HG03196 (cell line): ENCODE results near the gene ADO.
A peak's percentile ranks its signal among the peaks of the same experiment; 100 is the strongest.

Experiments
- ATAC-seq: cut with Tn5 transposase; IDR thresholded peaks from one replicate; pipeline ENCODE4 v1.9.1; 2021; ENCODE audit not compliant: unreplicated experiment

Gene ADO

DNA sequence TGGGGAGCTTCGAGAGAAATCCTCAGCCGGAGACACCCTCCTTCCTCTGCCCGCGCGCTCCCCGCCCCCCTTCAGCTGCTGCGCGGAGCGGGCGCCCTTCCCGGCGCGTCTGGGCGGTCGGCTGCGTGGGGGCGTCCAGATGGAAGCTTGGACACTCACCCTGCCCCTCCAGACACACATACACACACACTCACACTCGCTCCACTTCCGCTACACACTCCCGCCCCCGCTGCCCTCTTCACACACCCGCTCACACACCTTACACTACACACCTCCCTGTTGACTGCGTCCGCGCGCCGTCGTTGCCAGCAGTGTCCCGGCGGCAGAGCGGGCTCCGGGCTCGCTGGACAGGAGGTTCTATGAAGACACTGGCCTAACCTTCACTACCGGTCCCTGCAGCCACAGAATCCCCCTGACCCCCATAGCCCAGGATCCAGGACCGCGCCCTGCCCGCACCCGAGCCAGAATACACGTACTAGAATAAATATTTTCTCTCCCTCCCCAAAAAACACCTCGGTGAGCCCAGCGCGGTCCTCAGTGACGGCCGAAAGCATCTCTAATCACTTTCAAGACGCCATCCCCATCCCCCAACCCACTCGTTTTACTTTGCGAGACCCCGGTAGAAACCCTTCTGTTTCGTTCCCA, 12.7 kb downstream of the ADO start:
- ATAC-seq = peak; percentile 25

DNA sequence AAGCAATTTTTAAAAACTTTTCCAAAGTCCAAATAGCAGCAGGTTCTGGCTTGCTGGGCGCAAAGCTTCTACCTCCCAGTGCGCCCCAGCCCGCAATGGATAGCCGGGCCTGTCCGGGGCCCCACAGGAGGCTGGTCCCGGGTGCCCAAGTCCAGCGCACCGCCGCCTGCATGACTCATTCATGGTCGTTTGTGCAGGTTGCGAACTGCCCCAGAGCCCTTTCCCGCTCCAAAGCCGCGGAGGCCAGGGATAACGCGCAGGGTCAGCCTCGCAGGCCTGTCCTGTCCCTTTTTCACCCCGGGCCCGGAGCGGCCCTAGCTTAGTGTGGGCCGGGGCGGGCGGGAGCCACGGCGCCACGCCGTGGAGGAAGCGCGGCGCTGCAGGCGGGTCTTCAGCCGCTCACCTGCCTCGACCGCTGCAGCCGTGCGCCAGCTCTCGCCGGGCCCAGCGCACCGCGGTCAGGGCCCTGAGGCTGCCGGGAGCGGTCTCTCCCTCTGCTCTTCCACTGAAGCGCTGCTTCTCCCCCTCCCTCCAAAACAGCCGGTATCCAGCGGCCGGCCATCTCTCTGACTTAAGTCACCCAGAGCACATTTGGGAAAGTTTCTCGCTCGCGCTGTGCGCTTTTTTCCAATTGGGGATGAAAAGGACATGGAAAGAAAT, 13.4 kb downstream of the ADO start:
- peak; percentile 39 for ATAC-seq

DNA sequence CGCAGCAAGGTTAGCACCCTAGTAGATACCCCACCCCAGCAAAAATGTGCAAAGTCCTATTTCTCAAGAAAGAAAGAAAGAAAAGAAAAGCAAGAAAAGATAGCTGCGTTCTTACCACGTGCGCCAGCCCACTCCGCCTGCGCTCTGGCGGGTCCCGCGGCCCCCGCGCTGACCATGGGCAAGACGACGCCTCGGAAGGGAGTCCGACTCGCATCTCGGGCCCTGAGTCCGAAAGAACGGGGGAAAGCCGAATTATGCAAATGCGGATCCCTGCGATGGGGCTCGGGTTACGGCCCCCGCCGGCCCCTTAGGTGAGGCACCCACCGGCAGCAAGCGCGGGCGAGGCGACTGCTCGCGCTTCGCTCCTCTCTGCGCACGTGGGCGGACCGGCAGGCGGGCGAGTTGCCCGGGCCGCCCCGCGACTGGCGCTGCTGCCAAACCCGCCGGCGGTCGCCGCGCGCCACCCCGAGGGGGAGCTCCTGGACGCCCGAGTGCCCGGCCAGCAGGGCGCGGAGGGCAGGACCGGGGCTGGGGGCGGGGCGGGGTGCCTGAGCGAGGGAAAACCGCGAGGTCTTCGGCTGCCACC, 14.0 kb downstream of the ADO start:
- no peak for ATAC-seq

DNA sequence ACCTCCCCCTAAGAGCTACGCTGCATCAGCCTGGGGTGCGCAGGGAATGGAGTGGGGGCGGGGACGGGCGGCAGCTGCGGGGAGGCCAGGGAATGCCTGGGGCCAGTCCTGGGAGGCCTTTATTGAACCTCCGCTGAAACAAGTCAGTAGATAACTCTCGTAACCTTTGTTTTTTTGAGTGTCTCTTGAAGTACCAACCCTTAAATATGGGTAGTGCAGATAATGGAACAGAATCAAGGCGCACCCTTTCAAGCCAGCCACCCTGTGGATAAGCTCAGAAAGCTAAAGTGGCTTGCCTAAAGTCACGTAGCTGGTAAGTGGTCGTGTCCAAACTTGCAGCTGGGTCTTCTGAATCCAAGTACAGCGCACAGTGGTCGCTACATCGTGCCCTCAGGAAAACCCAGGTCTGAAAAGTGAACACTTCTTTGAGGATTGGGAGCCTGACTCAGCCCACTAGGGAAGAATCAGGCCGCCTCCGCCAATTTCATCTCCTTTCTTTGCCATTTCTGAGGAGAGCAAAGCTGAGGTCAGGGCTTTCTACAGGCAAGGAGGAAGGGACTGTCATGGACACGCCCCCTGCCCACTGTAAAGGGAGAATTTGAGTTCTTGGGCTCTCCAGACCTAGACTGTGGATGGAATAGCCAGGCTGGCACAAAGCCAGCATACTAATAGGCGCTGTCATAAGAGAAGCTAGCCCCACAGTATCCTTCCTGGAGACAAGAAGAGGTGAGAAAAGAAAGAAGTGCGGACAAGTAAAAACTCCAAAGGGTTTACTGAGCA, 14.8 kb downstream of the ADO start:
- ATAC-seq = no peak

DNA sequence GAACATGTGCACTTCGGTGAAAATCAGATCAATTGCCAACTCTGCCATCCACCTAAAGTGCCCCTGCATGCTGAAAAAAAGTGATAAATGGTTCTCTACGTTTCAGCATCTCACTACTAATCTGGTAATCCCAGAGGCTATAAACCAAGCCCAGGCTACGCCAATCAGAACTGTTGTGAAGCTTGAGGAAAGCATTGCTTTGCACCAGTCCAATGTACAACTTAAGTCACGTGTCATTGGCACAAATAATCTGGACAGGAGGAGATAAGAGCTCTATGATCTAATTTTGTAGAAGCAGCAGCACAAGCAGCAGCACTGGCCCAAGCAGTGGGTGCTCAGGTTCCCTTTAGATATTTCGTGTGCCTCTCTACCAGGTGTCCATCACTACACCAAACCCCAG, 16.1 kb downstream of the ADO start:
- ATAC-seq = no peak

DNA sequence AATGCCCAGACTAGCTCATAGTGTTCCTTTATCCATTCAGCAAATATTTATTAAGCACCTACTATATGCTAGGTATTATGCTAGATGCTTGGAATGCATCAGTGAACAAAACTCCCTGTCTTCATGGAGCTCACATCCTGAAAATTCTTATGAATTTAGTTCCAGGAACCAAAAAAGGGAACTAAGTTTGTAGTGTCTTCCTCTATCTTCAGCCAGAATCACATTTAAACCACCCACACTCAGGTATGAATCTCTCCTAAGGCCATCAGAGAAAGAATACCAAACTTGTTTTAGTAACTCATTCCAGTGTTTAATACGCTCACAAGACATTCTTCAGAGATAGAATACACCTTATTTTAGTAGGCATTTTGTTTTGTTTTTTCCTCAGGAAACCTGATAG, 21.8 kb downstream of the ADO start:
- ATAC-seq = no peak

DNA sequence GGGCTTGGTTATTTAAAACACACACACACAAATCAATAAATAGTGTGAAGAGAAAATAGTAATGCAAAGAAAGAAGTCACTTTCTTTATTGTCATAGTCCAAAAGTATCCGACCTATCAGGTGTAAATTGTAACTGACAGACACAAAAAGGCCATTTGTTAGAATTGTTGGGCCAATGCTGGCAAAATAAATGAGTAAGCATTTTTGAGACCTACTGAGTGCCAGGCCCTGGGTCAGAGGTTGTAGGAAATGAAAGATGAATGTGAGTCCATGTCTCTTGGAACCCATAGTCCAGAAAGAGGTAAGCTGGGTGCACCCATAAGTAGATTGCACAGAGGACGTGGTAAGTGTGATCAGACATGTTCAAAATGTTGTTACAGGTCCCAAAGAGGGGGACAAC, 25.1 kb downstream of the ADO start:
- no peak for ATAC-seq

DNA sequence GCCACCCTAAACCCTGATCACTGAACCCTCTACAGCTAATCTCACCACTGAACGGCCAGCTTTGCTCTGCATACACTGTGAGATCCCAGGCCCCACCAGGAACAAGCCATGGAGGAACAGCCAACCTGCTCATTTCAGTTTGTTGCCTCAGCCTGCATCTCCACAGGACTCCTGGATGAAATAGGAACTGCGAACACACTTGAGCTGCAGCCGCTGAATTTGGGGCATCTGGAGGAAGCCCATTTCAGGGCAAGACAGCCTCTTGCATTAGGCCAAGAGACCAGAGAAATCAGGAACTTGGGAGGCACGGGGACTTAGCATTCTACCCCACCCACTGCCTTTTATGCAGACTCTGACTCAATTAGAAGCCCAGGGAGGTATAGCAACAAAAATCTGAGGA, 26.2 kb downstream of the ADO start:
- ATAC-seq = no peak

DNA sequence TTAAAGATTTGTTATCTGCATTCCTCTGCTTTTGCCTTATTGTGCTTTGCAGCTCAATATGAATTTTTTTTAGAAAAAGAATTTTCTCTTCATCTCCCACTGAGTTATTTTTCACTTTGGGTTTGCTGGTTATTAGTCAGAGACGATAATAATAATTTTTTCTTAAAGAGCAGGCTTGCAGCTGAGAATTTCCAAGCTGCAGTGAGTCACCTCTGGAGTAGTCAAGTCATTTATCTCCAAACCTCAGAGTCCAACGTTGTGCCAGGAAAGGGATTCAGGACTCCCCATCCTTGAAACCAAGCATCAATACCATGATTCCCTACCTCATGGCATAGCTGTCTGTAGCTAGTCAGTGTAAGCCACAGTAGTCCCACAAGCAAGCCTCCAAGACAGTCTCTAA, 26.8 kb downstream of the ADO start:
- no peak for ATAC-seq

DNA sequence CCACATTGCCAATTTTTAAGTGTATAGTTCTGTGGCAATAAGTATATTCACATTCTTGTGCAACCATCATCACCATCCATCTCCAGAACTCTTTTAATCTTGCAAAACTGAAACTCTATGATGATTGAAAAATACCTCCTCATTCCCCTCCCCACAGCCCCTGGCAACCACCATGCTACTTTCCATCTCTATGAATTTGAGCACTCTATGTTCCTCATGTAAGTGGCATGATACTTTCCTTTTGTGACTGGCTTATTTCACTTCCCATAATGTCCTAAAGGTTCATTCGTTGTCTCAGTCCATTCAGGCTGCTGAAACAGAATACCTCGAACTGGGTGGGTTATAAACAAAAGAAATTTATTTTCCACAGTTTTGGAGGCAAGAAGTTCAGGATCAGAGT, 35.1 kb downstream of the ADO start:
- no peak for ATAC-seq

DNA sequence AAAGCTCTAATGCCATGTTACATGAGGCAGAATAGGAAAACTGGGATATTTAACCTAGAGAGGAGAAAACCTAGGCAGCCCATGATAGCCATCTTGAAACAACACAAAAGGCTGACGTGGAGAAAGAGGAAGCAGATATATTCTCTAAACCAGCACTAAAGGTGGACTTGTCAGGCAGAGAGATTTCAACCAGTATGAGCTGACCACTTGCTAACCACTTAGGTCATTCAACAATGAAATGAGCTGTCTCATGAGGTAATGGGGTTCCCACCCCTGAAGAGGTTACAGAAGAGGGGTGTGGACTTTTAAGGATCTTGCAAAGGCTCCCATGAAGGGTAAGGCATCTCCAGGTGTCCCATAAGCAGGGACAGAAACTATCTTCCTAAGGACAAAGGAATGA, 38.5 kb downstream of the ADO start:
- no peak for ATAC-seq

DNA sequence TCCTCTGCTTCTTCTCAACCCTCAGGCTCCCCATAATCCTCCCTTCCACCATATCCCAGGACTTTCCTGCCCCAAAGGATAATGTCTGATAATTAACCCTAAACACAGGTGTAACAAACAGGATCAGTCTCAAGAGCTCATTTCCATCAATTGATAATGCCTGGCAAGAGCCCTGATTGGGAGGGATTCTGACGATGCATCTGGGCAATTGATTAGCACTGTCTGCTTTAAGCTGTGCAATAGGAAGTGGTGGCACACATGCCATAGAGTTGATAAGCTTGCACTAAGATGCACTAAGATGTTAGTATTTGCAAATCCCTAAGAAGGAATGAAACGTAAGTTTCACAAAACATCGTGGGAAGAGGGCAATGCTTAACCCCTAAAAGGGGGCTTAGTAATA, 39.1 kb downstream of the ADO start:
- ATAC-seq = no peak

DNA sequence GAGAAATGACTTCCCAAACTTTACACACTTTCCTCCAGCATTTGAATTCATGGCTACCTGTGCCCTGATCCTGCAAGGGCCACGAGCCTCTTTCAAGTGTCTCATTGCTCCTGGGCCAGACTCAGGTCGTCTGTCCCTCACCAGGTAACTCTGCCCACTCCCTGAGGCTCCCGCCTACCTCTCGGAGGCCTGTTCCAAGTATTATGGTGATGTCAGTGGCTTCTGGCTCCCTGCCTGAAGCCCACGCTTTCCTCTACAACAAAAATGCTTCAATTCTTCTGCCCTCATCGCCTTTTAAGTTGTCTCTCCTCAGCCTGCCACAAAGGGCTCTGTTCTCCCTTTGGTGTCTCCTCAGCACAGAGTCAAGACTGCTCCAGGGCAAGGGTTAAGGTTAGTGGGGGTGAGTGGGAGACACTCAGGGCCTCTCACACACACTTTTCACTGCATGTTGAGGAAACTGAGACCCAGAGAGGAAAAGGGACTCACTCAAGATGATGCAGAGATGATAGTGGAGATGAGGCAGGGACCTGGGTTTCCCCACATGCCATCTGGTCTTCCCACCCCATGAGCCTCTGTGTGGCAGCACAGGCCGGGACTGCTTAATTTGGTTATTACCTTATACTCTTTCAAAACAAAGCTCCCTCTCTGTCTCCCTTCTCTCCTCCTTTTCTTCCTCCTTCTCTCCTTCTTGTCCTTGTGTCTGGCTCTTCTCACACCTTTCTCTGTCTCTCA, 39.9 kb downstream of the ADO start:
- ATAC-seq = no peak

DNA sequence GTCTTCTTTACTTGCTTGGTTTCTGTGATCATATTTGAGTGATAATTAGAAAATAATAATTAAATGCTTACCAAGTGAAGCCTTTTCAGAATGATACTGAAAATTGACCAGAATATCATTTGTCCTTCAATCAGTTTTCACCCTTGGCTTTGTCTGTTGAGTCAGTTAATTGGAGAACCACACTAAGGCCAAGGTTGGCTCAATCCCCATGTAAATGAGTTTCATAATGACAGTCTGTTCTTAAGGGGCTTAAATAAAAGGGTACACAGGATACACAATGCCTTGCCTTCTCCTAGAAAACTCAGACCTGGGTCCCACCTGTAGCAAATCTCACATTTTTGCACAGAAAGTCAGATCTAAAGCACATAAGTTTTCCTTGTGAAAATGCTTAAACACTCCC, 42.9 kb downstream of the ADO start:
- ATAC-seq = no peak

DNA sequence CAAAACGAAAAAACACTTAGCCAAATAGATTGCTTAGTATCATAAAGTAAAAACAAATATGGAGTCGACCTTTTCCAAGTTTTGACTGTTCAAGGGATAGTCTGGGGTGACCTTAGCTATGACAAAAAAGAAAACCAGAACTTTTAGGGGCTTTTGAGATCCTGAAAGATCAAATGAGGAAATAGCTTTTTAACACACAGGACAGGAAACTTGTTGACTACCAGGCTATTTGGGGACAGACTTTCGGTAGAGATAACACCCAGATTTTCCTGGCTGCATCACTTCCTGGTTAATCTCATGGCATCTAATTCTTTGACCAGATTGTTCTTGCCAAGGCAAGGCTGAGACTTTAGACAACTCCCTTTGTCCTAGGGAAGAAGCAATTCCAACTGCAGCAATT, 46.1 kb downstream of the ADO start:
- no peak for ATAC-seq

DNA sequence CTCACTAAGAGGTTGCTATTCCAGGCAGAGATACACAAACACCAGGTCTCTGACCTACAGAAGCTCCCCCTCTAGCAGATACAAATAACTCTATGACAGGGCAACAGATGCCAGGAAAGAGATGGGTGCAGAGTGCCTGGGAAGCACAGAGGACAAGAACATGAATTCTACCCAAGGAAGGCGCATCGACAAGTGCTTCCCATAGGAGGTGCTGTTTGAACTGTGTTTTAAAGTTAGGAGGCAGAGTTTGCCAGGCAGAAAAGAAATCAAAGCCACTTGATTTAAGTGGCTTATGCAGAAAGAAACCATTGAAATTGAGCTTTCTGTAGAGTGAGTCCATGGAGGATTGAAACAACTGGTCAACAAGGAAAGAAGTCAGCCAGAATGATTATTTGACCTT, 46.9 kb downstream of the ADO start:
- no peak for ATAC-seq

DNA sequence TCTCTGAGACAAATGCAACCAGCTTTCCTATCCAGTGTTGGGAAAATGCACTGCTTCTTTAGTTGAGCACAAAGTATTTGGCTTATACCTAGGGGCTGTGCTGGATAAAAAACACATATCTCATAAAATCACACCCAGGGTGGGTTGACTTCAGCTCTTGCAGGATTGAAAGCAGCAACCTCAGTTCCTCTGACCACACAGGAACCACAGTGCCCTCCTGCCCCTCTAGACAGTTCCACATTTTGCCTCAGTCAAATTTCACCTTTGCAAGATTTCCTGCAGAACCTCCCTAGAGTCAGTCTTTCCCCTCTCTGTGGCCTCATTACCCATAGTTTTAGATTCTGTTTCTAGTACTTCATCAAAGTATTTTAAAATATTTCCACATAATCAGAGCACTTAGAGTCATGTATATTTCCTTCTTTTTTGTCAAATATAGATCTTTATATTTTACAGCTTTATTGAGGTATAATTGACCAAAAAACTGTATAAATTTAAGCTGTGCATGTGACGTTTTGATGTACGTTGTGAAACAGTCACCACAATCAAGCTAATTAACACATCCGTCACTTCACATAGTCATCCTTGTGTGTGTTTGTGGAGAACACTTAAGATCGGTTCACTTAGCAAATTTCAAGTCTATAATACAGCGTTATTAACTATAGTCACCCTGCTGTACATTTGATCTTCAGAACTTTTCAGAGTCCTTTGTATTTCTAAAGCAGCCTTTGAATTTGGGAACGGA, 48.6 kb downstream of the ADO start:
- ATAC-seq = peak; percentile 75

DNA sequence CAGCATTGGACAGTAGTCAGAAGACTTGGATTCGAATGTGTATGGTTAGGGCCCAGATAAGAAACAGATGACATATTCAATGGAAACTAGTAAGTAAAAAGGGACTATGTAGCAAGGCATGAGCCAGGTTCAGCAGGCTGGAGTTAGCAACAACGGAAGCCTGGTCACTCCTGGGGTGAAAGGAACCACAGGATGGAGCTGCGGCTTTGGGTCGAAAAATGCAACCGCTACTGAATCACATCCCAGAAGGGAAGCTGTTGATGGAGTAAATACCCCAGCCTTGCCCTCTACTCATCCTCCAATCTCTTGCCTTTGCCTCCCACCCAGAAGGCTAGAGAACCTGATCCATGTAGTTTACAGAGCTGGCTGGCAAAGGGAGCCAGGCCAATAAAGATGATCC, 49.2 kb downstream of the ADO start:
- no peak for ATAC-seq

DNA sequence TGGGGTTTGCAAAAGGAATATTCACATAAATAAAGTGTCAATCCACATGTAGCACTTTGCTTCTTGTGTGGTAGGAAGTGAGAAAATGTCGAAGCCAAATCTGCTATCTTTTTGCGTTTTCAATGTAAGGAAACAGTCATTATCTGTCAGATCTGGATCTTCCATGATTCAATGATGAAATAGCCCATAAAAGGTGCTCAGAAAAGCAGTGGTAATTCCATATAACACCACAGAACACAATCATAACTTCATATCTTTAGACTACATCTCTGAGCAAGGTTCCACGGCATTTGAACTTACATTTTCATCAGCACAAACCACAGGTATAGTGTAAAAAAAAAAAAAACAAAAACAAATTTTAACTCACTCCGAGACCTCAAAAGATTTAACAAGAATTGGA, 51.5 kb downstream of the ADO start:
- ATAC-seq = no peak
